Measurements from ENCODE around the gene NEDD8. TPM values are rescaled to one million over a fixed set of nuclear protein-coding genes. Genes with fewer than 3 reads are reported as not detected.

The NEDD8 gene
- polyA plus RNA-seq, 2 donors = 116 to 220 TPM

GRCh38 chr14:24215495-24216344, 16.4 kb downstream of the NEDD8 start, which contains the start of gene MDP1:
Gene MDP1, minus strand, starts transcription at chr14:24216066. Its CDS starts 111 bp downstream, at chr14:24215955.
- Histone ChIP-seq H3K4me3 (ENCODE audit: low read depth in 1 of 2, low read length in 2 of 2) (peak within 1 kb of the TSS; percentile 61 to 67), H3K4me1 (ENCODE audit: control insufficient read depth in 2 of 2, insufficient read depth in 2 of 2, low read length in 1 of 2) (no peaks in the 10 kb centered on the region), H3K27me3 (ENCODE audit: control insufficient read depth in 1 of 2, insufficient read depth in 2 of 2, low read length in 2 of 2) (no peaks in the 10 kb centered on the region), H3K9me3 (ENCODE audit: control insufficient read depth in 2 of 2, insufficient read depth in 1 of 2, low read depth in 1 of 2, low read length in 1 of 2) (no peaks in the 10 kb centered on the region), H3K36me3 (ENCODE audit: control insufficient read depth in 2 of 2, insufficient read depth in 2 of 2, low read length in 1 of 2) (peaks cover 5 to 8% of the 10 kb centered on the region in 2 donors), H3K27ac (ENCODE audit: low read depth in 2 of 2, low read length in 1 of 2) (peak within 1 kb of the TSS; percentile 92 to 99)
- 0 to 1% methylated on average over 40 of the region's 40 CpGs for WGBS, 2 donors

GRCh38 chr14:24213866-24214662, 18.1 kb downstream of the NEDD8 start:
- Histone ChIP-seq H3K4me1 (ENCODE audit: control insufficient read depth in 2 of 2, insufficient read depth in 2 of 2, low read length in 1 of 2) (no peaks in the 10 kb centered on the region), H3K27ac (ENCODE audit: low read depth in 2 of 2, low read length in 1 of 2) (peak overlapping the region; percentile 99 to 100), H3K4me3 (ENCODE audit: low read depth in 1 of 2, low read length in 2 of 2) (peak overlapping the region in 1 of 2 donors; percentile 82), H3K27me3 (ENCODE audit: control insufficient read depth in 1 of 2, insufficient read depth in 2 of 2, low read length in 2 of 2) (no peaks in the 10 kb centered on the region), H3K36me3 (ENCODE audit: control insufficient read depth in 2 of 2, insufficient read depth in 2 of 2, low read length in 1 of 2) (peaks cover 19 to 21% of the 10 kb centered on the region in 2 donors), H3K9me3 (ENCODE audit: control insufficient read depth in 2 of 2, insufficient read depth in 1 of 2, low read depth in 1 of 2, low read length in 1 of 2) (no peaks in the 10 kb centered on the region)
- WGBS, 2 donors = 88 to 92% methylated on average over 7 of the region's 7 CpGs

GRCh38 chr14:24212924-24213865, 19.0 kb downstream of the NEDD8 start, which contains the start of gene CHMP4A:
Gene CHMP4A, minus strand, starts transcription at chr14:24213488. Its CDS starts 49 bp downstream, at chr14:24213439.
- Histone ChIP-seq H3K4me1 (ENCODE audit: control insufficient read depth in 2 of 2, insufficient read depth in 2 of 2, low read length in 1 of 2) (no peaks in the 10 kb centered on the region), H3K27me3 (ENCODE audit: control insufficient read depth in 1 of 2, insufficient read depth in 2 of 2, low read length in 2 of 2) (no peaks in the 10 kb centered on the region), H3K4me3 (ENCODE audit: low read depth in 1 of 2, low read length in 2 of 2) (peak within 1 kb of the TSS; percentile 75 to 82), H3K36me3 (ENCODE audit: control insufficient read depth in 2 of 2, insufficient read depth in 2 of 2, low read length in 1 of 2) (peaks cover 19 to 20% of the 10 kb centered on the region in 2 donors), H3K27ac (ENCODE audit: low read depth in 2 of 2, low read length in 1 of 2) (peak within 1 kb of the TSS; percentile 99 to 100), H3K9me3 (ENCODE audit: control insufficient read depth in 2 of 2, insufficient read depth in 1 of 2, low read depth in 1 of 2, low read length in 1 of 2) (no peaks in the 10 kb centered on the region)
- 0 to 1% methylated on average over 44 to 53 of the region's 53 CpGs for WGBS, 2 donors

GRCh38 chr14:24211311-24211710, 20.9 kb downstream of the NEDD8 start:
- H3K4me3 ChIP-seq (ENCODE audit: low read depth in 1 of 2, low read length in 2 of 2) = no peak overlapping the region
- no peaks in the 10 kb centered on the region for H3K4me1 ChIP-seq (ENCODE audit: control insufficient read depth in 2 of 2, insufficient read depth in 2 of 2, low read length in 1 of 2)
- H3K36me3 ChIP-seq (ENCODE audit: control insufficient read depth in 2 of 2, insufficient read depth in 2 of 2, low read length in 1 of 2) = peaks cover 23 to 24% of the 10 kb centered on the region in 2 donors
- 89 to 93% methylated on average over 6 of the region's 6 CpGs for WGBS, 2 donors
- H3K27me3 ChIP-seq (ENCODE audit: control insufficient read depth in 1 of 2, insufficient read depth in 2 of 2, low read length in 2 of 2) = no peaks in the 10 kb centered on the region
- H3K27ac ChIP-seq (ENCODE audit: low read depth in 2 of 2, low read length in 1 of 2) = peak overlapping the region in 1 of 2 donors; percentile 10
- no peaks in the 10 kb centered on the region for H3K9me3 ChIP-seq (ENCODE audit: control insufficient read depth in 2 of 2, insufficient read depth in 1 of 2, low read depth in 1 of 2, low read length in 1 of 2)

GRCh38 chr14:24207625-24208024, 24.5 kb downstream of the NEDD8 start:
- Histone ChIP-seq H3K4me3 (ENCODE audit: low read depth in 1 of 2, low read length in 2 of 2) (no peak overlapping the region), H3K27ac (ENCODE audit: low read depth in 2 of 2, low read length in 1 of 2) (no peak overlapping the region), H3K27me3 (ENCODE audit: control insufficient read depth in 1 of 2, insufficient read depth in 2 of 2, low read length in 2 of 2) (no peaks in the 10 kb centered on the region), H3K4me1 (ENCODE audit: control insufficient read depth in 2 of 2, insufficient read depth in 2 of 2, low read length in 1 of 2) (no peaks in the 10 kb centered on the region), H3K9me3 (ENCODE audit: control insufficient read depth in 2 of 2, insufficient read depth in 1 of 2, low read depth in 1 of 2, low read length in 1 of 2) (no peaks in the 10 kb centered on the region), H3K36me3 (ENCODE audit: control insufficient read depth in 2 of 2, insufficient read depth in 2 of 2, low read length in 1 of 2) (peaks cover 23 to 26% of the 10 kb centered on the region in 2 donors)
- 99 to 100% methylated on average over 2 of the region's 2 CpGs for WGBS, 2 donors

- WGBS, 2 donors = 92 to 93% methylated on average over 5 of the region's 5 CpGs
- no peaks in the 10 kb centered on the region for H3K27me3 ChIP-seq (ENCODE audit: control insufficient read depth in 1 of 2, insufficient read depth in 2 of 2, low read length in 2 of 2)
- no peaks in the 10 kb centered on the region for H3K9me3 ChIP-seq (ENCODE audit: control insufficient read depth in 2 of 2, insufficient read depth in 1 of 2, low read depth in 1 of 2, low read length in 1 of 2)
- peaks cover 23 to 26% of the 10 kb centered on the region in 2 donors for H3K36me3 ChIP-seq (ENCODE audit: control insufficient read depth in 2 of 2, insufficient read depth in 2 of 2, low read length in 1 of 2)
- H3K4me1 ChIP-seq (ENCODE audit: control insufficient read depth in 2 of 2, insufficient read depth in 2 of 2, low read length in 1 of 2) = no peaks in the 10 kb centered on the region
- no peak overlapping the region for H3K27ac ChIP-seq (ENCODE audit: low read depth in 2 of 2, low read length in 1 of 2)
- no peak overlapping the region for H3K4me3 ChIP-seq (ENCODE audit: low read depth in 1 of 2, low read length in 2 of 2)
These were observed 25.0 kb downstream of the NEDD8 start for GRCh38 chr14:24207104-24207551.

- no peak overlapping the region for H3K4me3 ChIP-seq (ENCODE audit: low read depth in 1 of 2, low read length in 2 of 2)
- H3K4me1 ChIP-seq (ENCODE audit: control insufficient read depth in 2 of 2, insufficient read depth in 2 of 2, low read length in 1 of 2) = no peaks in the 10 kb centered on the region
- H3K27ac ChIP-seq (ENCODE audit: low read depth in 2 of 2, low read length in 1 of 2) = no peak overlapping the region
- no peaks in the 10 kb centered on the region for H3K27me3 ChIP-seq (ENCODE audit: control insufficient read depth in 1 of 2, insufficient read depth in 2 of 2, low read length in 2 of 2)
- H3K9me3 ChIP-seq (ENCODE audit: control insufficient read depth in 2 of 2, insufficient read depth in 1 of 2, low read depth in 1 of 2, low read length in 1 of 2) = no peaks in the 10 kb centered on the region
- peaks cover 23 to 25% of the 10 kb centered on the region in 2 donors for H3K36me3 ChIP-seq (ENCODE audit: control insufficient read depth in 2 of 2, insufficient read depth in 2 of 2, low read length in 1 of 2)
- WGBS, 2 donors = 97% methylated on average over 11 of the region's 11 CpGs
These were observed 25.7 kb downstream of the NEDD8 start for GRCh38 chr14:24206260-24207103.

Data from esophagus (tissue), 2 donors.